Suprapubic skin (tissue), 4 donors: ENCODE data around the gene SLC12A3.

Experiments used
- CTCF ChIP-seq, 2 donors: fragments of 200-600 bp in 1 of 2; fragments of 450-650 bp in 1 of 2; sonication (generic) in 1 of 2; IDR thresholded peaks; one replicate each; pipeline ENCODE4 v1.5.1; 2016 to 2019; ENCODE audit warnings: antibody characterized with exemption in 2 of 2, mild to moderate bottlenecking in 1 of 2, moderate library complexity in 1 of 2
- EP300 ChIP-seq: sonication (generic); formaldehyde crosslinking; IDR thresholded peaks from one replicate; pipeline ENCODE4 v1.6.1; 2017; ENCODE audit warnings: antibody characterized with exemption
- POLR2A ChIP-seq, 2 donors: fragments of 450-650 bp; IDR thresholded peaks; one replicate each; pipeline ENCODE4 v1.6.1; 2017; ENCODE audit warnings: antibody characterized with exemption in 2 of 2, mild to moderate bottlenecking in 2 of 2, moderate library complexity in 2 of 2
- POLR2AphosphoS5 ChIP-seq, 3 donors: sonication (generic); formaldehyde crosslinking; IDR thresholded peaks; one replicate each; pipeline ENCODE4 v1.6.1; 2017; ENCODE audit warnings: antibody characterized with exemption in 3 of 3

DNA sequence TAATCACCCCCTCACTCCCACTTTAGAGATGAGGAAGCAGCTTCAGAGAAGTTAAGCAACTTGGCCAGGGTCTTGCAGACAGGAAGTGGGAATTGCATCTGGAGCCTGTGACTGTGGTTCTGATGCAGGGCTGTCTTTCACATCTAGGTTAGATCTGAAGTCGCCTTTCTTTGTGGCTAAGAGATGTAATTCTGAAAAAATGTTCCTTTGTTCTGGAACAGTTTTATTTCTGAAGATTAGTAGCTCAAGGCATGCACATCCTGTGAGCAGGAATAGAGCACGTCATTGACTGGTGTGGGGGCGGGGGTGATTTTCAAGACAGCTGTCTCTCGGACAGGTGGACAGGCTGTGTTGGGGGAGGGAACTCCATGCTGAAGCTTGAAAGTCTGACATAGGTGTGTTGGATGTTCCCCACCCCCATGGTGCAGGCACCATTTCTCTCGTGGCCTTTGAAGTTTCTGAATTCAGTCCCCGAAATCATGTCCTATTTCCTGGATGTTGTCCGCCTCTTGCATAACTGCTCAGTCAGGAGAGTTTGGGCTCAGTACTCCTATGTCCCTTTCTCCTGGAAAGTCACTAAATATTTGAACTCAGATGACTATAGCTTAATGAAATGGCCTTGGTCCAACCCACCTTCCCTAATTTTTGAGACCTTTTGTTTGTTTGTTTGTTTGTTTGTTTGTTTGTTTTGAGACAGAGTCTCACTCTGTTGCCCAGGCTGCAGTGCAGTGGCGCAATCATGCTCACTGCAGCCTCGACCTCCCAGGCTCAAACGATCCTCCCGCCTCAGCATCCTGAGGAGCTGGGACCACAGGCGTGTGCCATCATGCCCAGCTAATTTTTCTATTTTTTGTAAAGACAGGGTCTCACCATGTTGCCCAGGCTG, 45.9 kb downstream of the SLC12A3 start:
- TF ChIP-seq CTCF (IDR thresholded peaks at IDR 0.05) (no peak), POLR2AphosphoS5 (IDR thresholded peaks at IDR 0.05) (no peak), POLR2A (IDR thresholded peaks at IDR 0.05) (no peak), EP300 (no peak)
